ENCODE measurements around the gene MISP3.

MISP3 gene

DNA sequence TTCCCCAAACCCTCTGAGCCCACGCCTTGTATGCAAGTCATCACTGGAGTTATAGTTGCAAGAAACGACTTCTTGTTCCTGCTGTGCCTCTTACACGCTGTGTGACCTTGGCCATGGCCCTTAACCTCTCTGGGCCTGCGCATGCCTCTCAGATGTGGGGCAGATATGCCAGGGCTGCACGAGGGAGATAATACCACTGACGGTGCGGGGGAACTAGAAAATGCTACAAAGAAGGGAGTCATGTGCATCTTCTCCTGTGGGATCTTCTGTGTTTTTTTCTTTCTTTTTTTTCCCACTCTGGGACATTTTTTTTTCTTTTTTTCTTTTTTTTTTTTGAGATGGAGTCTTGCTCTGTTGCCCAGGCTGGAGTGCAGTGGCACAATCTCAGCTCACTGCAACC is 22.3 kb downstream of the MISP3 start:
- DNase-seq (ENCODE audit: low read depth) = no peak
- no peak overlapping the region for H3K4me3 ChIP-seq (ENCODE audit: low read depth, low read length)
- TF ChIP-seq MYC (IDR thresholded peaks at IDR 0.05; ENCODE audit: low read depth, low read length) (no peak), POLR2A (IDR thresholded peaks at IDR 0.05; ENCODE audit: extremely low read depth, insufficient read length) (no peak)
- TF ChIP-seq, protein P1, sequence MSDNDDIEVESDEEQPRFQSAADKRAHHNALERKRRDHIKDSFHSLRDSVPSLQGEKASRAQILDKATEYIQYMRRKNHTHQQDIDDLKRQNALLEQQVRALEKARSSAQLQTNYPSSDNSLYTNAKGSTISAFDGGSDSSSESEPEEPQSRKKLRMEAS (IDR thresholded peaks at IDR 0.05; ENCODE audit: low read depth, low read length) = no peak
- TF ChIP-seq, protein P2, sequence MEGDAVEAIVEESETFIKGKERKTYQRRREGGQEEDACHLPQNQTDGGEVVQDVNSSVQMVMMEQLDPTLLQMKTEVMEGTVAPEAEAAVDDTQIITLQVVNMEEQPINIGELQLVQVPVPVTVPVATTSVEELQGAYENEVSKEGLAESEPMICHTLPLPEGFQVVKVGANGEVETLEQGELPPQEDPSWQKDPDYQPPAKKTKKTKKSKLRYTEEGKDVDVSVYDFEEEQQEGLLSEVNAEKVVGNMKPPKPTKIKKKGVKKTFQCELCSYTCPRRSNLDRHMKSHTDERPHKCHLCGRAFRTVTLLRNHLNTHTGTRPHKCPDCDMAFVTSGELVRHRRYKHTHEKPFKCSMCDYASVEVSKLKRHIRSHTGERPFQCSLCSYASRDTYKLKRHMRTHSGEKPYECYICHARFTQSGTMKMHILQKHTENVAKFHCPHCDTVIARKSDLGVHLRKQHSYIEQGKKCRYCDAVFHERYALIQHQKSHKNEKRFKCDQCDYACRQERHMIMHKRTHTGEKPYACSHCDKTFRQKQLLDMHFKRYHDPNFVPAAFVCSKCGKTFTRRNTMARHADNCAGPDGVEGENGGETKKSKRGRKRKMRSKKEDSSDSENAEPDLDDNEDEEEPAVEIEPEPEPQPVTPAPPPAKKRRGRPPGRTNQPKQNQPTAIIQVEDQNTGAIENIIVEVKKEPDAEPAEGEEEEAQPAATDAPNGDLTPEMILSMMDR (IDR thresholded peaks at IDR 0.05; ENCODE audit: low read depth, low read length) = no peak

DNA sequence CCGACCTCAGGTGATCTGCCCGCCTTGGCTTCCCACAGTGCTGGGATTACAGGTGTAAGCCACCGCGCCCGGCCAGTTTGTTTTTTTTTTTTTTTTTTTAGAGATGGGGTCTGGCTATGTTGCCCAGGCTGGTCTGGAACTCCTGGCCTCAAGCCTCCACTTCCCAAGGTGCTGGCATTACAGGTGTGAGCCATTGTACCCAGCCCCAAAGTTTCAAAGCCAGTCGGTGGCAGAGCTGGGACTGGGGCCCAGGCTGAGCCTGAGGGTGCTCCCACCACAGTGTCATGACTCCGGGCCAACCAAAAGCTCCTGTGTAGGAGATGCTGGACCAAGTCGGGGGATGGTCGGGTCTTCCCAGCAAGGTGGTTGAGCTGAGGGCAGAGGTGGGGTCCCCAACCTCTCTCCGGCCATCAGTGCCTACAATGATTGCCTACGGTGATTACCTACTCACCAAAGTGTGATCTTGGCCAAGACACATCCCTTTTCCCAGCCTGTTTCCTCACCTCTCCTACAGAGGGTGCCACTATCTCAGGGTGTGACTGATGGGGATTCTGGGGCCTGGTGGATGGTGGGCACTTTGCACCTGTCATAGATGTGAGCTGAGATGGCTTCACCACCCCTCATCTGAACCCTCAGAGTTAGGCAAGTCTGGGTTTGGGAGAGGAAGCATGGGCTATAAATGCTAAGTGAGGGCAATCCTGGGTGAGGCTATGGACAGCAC is 23.8 kb downstream of the MISP3 start:
- peak; percentile 22 for DNase-seq (ENCODE audit: low read depth)
- TF ChIP-seq, protein P1 (IDR thresholded peaks at IDR 0.05; ENCODE audit: low read depth, low read length) = no peak
- TF ChIP-seq MYC (IDR thresholded peaks at IDR 0.05; ENCODE audit: low read depth, low read length) (no peak), POLR2A (IDR thresholded peaks at IDR 0.05; ENCODE audit: extremely low read depth, insufficient read length) (no peak)
- TF ChIP-seq, protein P2 (IDR thresholded peaks at IDR 0.05; ENCODE audit: low read depth, low read length) = no peak
- H3K4me3 ChIP-seq (ENCODE audit: low read depth, low read length) = no peak overlapping the region

DNA sequence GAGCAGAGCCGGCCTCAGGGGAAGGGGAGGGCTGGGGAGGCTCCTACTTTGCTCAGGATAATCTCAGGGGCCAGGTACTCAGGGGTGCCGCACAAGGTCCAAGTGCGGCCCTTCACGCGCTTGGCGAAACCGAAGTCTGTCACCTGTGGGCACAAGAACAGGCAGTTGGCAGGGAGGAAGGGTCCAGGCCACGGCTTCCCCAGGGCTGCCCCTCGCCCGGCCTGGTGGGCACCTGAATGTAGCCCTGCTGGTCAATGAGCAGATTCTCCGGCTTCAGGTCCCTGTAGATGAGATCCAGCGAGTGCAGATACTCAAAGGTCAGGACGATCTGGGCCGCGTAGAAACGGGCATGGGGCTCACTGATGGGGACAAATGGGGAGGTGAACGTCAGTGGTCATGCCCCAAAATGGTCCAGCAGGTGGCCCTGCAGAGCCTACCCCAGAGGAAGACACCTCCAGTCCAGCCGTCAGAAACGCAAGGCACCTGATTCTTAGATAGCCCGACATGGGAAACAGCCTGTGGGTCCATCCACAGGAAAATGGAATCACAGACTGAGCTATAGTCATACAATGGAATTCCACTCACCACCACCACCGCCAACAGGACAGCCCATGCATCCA is 25.1 kb downstream of the MISP3 start:
- TF ChIP-seq, protein P1 (IDR thresholded peaks at IDR 0.05; ENCODE audit: low read depth, low read length) = no peak
- TF ChIP-seq POLR2A (IDR thresholded peaks at IDR 0.05; ENCODE audit: extremely low read depth, insufficient read length) = no peak
- TF ChIP-seq, protein P2 (IDR thresholded peaks at IDR 0.05; ENCODE audit: low read depth, low read length) = peak; percentile 24
- peak; percentile 16 for DNase-seq (ENCODE audit: low read depth)
- H3K4me3 ChIP-seq (ENCODE audit: low read depth, low read length) = no peak overlapping the region

DNA sequence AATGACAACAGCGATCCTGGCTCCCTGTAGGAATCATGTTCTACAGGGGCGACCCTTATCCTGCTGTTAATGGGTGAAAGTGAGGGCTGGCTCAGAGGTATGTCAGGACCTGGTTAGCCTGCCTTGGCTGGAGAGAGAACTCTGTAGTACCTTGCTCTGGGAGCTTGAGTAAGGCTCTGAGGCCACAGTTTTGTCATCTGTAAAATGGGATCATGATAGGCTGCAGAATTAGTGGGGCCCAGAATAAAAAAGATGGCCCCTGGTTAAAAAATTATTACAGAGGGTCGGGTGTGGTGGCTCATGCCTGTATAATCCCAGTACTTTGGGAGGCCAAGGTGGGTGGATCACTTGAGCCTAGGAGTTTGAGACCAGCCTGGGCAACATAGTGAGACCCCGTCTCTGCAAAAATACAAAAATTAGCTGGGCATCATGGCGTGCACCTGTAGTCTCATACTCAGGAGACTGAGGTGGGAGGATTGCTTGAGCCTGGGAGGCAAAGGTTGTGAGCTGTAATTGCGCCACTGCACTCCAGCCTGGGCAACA is 28.5 kb downstream of the MISP3 start:
- TF ChIP-seq MYC (IDR thresholded peaks at IDR 0.05; ENCODE audit: low read depth, low read length) = no peak
- TF ChIP-seq, protein P1 (IDR thresholded peaks at IDR 0.05; ENCODE audit: low read depth, low read length) = no peak
- TF ChIP-seq, protein P2 (IDR thresholded peaks at IDR 0.05; ENCODE audit: low read depth, low read length) = no peak
- TF ChIP-seq POLR2A (IDR thresholded peaks at IDR 0.05; ENCODE audit: extremely low read depth, insufficient read length) = no peak
- DNase-seq (ENCODE audit: low read depth) = no peak
- H3K4me3 ChIP-seq (ENCODE audit: low read depth, low read length) = no peak overlapping the region

DNA sequence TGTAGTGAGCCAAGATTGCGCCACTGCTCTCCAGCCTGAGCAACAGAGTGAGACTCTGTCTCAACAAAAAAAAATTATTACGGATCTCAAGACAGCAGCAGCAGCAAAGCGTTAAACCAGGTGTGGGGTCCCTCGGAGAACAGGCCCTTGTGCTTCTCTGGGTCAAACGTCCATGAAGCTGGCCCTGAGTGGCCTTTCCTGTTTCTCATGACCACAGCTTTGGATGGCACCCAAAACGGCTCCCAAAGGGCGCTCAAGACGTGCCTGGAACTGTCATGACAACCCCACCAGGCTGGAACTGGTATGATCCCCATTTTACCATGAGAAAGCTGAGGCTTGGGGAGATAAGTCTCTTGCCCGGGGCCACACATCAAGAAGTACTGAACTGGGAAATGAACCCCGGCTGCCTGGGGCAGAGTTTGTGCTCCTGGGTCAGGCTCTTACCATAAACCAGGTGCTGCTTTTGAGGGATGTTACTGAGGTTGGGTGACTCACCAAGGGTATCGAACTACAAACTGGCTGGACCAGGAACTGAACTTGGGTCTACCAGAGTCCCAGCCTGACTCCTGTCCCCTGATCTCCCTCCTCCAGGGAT is 29.6 kb downstream of the MISP3 start:
- peak; percentile 0 for DNase-seq (ENCODE audit: low read depth)
- H3K4me3 ChIP-seq (ENCODE audit: low read depth, low read length) = no peak overlapping the region
- TF ChIP-seq MYC (IDR thresholded peaks at IDR 0.05; ENCODE audit: low read depth, low read length) (no peak), POLR2A (IDR thresholded peaks at IDR 0.05; ENCODE audit: extremely low read depth, insufficient read length) (no peak)
- TF ChIP-seq, protein P1 (IDR thresholded peaks at IDR 0.05; ENCODE audit: low read depth, low read length) = no peak
- TF ChIP-seq, protein P2 (IDR thresholded peaks at IDR 0.05; ENCODE audit: low read depth, low read length) = no peak
